Measurements from ENCODE around the gene INHBE.
A peak's percentile ranks its signal among the peaks of the same experiment; 100 is the strongest.

INHBE gene

DNA sequence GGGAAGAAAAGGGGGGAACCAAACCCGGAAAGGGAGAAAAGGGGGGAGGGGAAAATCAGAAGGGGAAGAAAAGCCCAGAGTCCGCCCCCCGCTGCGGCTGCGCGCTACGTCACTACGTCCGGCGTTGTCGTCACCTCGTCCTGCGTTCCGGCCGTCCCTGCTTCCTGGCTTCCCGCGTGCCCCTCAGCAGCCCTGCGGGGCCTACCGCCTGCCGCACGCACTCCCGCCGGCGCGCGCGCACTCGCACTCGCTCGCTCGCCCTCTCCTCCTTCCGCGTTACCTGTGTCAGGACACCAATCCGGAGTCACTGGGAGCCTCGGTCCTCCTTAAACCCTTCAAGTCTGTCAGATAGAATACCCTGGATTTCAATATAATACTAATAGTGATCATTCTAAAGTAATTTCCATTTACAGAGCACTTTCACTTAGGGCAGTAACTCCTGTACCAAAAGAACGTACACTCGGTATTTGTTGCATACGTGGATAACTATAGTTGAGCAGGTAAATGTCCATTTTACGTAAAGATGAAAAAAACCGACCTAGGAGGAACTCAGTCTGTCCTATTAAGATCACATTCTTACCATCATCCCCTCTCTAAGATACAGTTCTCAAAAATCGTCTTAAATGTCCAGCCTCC is 24.1 kb upstream of the INHBE start, which contains the start of gene R3HDM2 (continued):
- TF ChIP-seq, protein P1, sequence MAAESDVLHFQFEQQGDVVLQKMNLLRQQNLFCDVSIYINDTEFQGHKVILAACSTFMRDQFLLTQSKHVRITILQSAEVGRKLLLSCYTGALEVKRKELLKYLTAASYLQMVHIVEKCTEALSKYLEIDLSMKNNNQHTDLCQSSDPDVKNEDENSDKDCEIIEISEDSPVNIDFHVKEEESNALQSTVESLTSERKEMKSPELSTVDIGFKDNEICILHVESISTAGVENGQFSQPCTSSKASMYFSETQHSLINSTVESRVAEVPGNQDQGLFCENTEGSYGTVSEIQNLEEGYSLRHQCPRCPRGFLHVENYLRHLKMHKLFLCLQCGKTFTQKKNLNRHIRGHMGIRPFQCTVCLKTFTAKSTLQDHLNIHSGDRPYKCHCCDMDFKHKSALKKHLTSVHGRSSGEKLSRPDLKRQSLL (tag by site-specific recombination; IDR thresholded peaks at IDR 0.05), result no peak
- TF ChIP-seq ZNF777 (tag by site-specific recombination; IDR thresholded peaks at IDR 0.05; ENCODE audit: borderline replicate concordance) (no peak), ZNF138 (tag by site-specific recombination; IDR thresholded peaks at IDR 0.05; ENCODE audit: borderline replicate concordance) (no peak), ZNF175 (tag by site-specific recombination; IDR thresholded peaks at IDR 0.05) (no peak), ZNF571 (tag by site-specific recombination; IDR thresholded peaks at IDR 0.05) (no peak), ZNF114 (tag by site-specific recombination; IDR thresholded peaks at IDR 0.05) (no peak), ZNF501 (tag by site-specific recombination; IDR thresholded peaks at IDR 0.05) (peak; percentile 64), ZNF76 (tag by site-specific recombination; IDR thresholded peaks at IDR 0.05; ENCODE audit: borderline replicate concordance, low read depth) (peak; percentile 69; the same call in 1 of the 2 replicates), ZNF146 (tag by site-specific recombination; IDR thresholded peaks at IDR 0.05) (no peak), ZNF266 (tag by site-specific recombination; IDR thresholded peaks at IDR 0.05; ENCODE audit: low read depth) (no peak), ZFP69B (tag by site-specific recombination; IDR thresholded peaks at IDR 0.05) (peak; percentile 76; the same call in 1 of the 2 replicates), ZNF510 (tag by site-specific recombination; IDR thresholded peaks at IDR 0.05; ENCODE audit: insufficient replicate concordance) (no peak), REPIN1 (tag by site-specific recombination; IDR thresholded peaks at IDR 0.05; ENCODE audit: low read depth) (no peak), ZNF211 (tag by site-specific recombination; IDR thresholded peaks at IDR 0.05; ENCODE audit: low read depth) (no peak), ZNF366 (tag by site-specific recombination; conservative IDR thresholded peaks at IDR 0.05) (peak; percentile 92), FEZF1 (tag by site-specific recombination; IDR thresholded peaks at IDR 0.05) (no peak), ZNF670 (tag by site-specific recombination; IDR thresholded peaks at IDR 0.05; ENCODE audit: low read depth) (no peak)
- TF ChIP-seq, protein P2, sequence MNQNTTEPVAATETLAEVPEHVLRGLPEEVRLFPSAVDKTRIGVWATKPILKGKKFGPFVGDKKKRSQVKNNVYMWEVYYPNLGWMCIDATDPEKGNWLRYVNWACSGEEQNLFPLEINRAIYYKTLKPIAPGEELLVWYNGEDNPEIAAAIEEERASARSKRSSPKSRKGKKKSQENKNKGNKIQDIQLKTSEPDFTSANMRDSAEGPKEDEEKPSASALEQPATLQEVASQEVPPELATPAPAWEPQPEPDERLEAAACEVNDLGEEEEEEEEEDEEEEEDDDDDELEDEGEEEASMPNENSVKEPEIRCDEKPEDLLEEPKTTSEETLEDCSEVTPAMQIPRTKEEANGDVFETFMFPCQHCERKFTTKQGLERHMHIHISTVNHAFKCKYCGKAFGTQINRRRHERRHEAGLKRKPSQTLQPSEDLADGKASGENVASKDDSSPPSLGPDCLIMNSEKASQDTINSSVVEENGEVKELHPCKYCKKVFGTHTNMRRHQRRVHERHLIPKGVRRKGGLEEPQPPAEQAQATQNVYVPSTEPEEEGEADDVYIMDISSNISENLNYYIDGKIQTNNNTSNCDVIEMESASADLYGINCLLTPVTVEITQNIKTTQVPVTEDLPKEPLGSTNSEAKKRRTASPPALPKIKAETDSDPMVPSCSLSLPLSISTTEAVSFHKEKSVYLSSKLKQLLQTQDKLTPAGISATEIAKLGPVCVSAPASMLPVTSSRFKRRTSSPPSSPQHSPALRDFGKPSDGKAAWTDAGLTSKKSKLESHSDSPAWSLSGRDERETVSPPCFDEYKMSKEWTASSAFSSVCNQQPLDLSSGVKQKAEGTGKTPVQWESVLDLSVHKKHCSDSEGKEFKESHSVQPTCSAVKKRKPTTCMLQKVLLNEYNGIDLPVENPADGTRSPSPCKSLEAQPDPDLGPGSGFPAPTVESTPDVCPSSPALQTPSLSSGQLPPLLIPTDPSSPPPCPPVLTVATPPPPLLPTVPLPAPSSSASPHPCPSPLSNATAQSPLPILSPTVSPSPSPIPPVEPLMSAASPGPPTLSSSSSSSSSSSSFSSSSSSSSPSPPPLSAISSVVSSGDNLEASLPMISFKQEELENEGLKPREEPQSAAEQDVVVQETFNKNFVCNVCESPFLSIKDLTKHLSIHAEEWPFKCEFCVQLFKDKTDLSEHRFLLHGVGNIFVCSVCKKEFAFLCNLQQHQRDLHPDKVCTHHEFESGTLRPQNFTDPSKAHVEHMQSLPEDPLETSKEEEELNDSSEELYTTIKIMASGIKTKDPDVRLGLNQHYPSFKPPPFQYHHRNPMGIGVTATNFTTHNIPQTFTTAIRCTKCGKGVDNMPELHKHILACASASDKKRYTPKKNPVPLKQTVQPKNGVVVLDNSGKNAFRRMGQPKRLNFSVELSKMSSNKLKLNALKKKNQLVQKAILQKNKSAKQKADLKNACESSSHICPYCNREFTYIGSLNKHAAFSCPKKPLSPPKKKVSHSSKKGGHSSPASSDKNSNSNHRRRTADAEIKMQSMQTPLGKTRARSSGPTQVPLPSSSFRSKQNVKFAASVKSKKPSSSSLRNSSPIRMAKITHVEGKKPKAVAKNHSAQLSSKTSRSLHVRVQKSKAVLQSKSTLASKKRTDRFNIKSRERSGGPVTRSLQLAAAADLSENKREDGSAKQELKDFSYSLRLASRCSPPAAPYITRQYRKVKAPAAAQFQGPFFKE (tag by site-specific recombination; IDR thresholded peaks at IDR 0.05; ENCODE audit: borderline replicate concordance), result no peak
- TF ChIP-seq, protein P3, sequence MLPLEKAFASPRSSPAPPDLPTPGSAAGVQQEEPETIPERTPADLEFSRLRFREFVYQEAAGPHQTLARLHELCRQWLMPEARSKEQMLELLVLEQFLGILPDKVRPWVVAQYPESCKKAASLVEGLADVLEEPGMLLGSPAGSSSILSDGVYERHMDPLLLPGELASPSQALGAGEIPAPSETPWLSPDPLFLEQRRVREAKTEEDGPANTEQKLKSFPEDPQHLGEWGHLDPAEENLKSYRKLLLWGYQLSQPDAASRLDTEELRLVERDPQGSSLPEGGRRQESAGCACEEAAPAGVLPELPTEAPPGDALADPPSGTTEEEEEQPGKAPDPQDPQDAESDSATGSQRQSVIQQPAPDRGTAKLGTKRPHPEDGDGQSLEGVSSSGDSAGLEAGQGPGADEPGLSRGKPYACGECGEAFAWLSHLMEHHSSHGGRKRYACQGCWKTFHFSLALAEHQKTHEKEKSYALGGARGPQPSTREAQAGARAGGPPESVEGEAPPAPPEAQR (tag by site-specific recombination; IDR thresholded peaks at IDR 0.05), result no peak
- TF ChIP-seq, protein P4, sequence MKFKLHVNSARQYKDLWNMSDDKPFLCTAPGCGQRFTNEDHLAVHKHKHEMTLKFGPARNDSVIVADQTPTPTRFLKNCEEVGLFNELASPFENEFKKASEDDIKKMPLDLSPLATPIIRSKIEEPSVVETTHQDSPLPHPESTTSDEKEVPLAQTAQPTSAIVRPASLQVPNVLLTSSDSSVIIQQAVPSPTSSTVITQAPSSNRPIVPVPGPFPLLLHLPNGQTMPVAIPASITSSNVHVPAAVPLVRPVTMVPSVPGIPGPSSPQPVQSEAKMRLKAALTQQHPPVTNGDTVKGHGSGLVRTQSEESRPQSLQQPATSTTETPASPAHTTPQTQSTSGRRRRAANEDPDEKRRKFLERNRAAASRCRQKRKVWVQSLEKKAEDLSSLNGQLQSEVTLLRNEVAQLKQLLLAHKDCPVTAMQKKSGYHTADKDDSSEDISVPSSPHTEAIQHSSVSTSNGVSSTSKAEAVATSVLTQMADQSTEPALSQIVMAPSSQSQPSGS (tag by site-specific recombination; IDR thresholded peaks at IDR 0.05; ENCODE audit: low read depth), result peak; percentile 92
- TF ChIP-seq, protein P5, sequence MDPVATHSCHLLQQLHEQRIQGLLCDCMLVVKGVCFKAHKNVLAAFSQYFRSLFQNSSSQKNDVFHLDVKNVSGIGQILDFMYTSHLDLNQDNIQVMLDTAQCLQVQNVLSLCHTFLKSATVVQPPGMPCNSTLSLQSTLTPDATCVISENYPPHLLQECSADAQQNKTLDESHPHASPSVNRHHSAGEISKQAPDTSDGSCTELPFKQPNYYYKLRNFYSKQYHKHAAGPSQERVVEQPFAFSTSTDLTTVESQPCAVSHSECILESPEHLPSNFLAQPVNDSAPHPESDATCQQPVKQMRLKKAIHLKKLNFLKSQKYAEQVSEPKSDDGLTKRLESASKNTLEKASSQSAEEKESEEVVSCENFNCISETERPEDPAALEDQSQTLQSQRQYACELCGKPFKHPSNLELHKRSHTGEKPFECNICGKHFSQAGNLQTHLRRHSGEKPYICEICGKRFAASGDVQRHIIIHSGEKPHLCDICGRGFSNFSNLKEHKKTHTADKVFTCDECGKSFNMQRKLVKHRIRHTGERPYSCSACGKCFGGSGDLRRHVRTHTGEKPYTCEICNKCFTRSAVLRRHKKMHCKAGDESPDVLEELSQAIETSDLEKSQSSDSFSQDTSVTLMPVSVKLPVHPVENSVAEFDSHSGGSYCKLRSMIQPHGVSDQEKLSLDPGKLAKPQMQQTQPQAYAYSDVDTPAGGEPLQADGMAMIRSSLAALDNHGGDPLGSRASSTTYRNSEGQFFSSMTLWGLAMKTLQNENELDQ (tag by site-specific recombination; IDR thresholded peaks at IDR 0.05; ENCODE audit: low read depth), result no peak
- TF ChIP-seq, protein P6, sequence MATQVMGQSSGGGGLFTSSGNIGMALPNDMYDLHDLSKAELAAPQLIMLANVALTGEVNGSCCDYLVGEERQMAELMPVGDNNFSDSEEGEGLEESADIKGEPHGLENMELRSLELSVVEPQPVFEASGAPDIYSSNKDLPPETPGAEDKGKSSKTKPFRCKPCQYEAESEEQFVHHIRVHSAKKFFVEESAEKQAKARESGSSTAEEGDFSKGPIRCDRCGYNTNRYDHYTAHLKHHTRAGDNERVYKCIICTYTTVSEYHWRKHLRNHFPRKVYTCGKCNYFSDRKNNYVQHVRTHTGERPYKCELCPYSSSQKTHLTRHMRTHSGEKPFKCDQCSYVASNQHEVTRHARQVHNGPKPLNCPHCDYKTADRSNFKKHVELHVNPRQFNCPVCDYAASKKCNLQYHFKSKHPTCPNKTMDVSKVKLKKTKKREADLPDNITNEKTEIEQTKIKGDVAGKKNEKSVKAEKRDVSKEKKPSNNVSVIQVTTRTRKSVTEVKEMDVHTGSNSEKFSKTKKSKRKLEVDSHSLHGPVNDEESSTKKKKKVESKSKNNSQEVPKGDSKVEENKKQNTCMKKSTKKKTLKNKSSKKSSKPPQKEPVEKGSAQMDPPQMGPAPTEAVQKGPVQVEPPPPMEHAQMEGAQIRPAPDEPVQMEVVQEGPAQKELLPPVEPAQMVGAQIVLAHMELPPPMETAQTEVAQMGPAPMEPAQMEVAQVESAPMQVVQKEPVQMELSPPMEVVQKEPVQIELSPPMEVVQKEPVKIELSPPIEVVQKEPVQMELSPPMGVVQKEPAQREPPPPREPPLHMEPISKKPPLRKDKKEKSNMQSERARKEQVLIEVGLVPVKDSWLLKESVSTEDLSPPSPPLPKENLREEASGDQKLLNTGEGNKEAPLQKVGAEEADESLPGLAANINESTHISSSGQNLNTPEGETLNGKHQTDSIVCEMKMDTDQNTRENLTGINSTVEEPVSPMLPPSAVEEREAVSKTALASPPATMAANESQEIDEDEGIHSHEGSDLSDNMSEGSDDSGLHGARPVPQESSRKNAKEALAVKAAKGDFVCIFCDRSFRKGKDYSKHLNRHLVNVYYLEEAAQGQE (tag by site-specific recombination; IDR thresholded peaks at IDR 0.05), result no peak

Data from HEK293 (cell line).